T-cell (primary cell): ENCODE data around the gene LRRC59. TPM values are rescaled to one million over a fixed set of nuclear protein-coding genes. Genes with fewer than 3 reads are reported as not detected.

Experiments
- ATAC-seq, 4 experiments: fragments of 200-7000 bp in 3 of 4; fragments of 150-1000 bp in 1 of 4; cut with Tn5 transposase; replicated peaks in 1 of 4; 1 replicate in 3 of 4; 2 replicates in 1 of 4; pipeline ENCODE4 v1.10.0; 2021; ENCODE audit warnings: moderate library complexity in 3 of 4, mild to moderate bottlenecking in 2 of 4, moderate number of reproducible peaks in 1 of 4
- CTCF ChIA-PET, 2 donors: fragments of 300-600 bp; sonication (Branson Sonifier 250); formaldehyde crosslinking; loops; one replicate each; lab custom pipeline; 2022; ENCODE audit warnings: antibody characterized with exemption in 2 of 2; lab: Charles Lee
- POLR2A ChIA-PET, 2 donors: fragments of 300-600 bp; sonication (Branson Sonifier 250); formaldehyde crosslinking; loops; one replicate each; lab custom pipeline; 2022; ENCODE audit warnings: antibody characterized with exemption in 2 of 2; lab: Charles Lee
- DNase-seq, 35 experiments: peaks; one replicate each; pipeline versions ENCODE4 v3.0.0 to v3.0.0-alpha.2; 2013 to 2023
- H3K27ac ChIP-seq: one replicate; pipeline ENCODE4 v1.5.1; 2013; ENCODE audit warnings: low read length
- H3K27me3 ChIP-seq, 2 experiments: replicated peaks in 1 of 2; 1 replicate in 1 of 2; 2 replicates in 1 of 2; pipeline versions ENCODE4 v1.6.1 to v1.7.0; 2013; ENCODE audit warnings: low read length in 1 of 2, mixed read lengths in 1 of 2; ENCODE audit not compliant: control insufficient read depth in 2 of 2, insufficient read depth in 2 of 2; ENCODE audit errors: extremely low read depth in 1 of 2
- H3K36me3 ChIP-seq, 2 donors: 1 replicate in 1 of 2; 2 replicates in 1 of 2; pipeline versions ENCODE4 v1.6.1 to v1.7.0; 2013; ENCODE audit warnings: low read length in 1 of 2; ENCODE audit not compliant: control insufficient read depth in 2 of 2, insufficient read depth in 1 of 2; ENCODE audit errors: extremely low read depth in 1 of 2
- H3K4me1 ChIP-seq, 2 experiments: 1 replicate in 1 of 2; 2 replicates in 1 of 2; pipeline versions ENCODE4 v1.6.1 to v1.7.0; 2013; ENCODE audit warnings: low read length in 2 of 2, mixed read lengths in 1 of 2; ENCODE audit not compliant: insufficient read depth in 2 of 2, control insufficient read depth in 1 of 2; ENCODE audit errors: extremely low read depth in 1 of 2
- H3K4me3 ChIP-seq, 2 donors: 1 replicate in 1 of 2; 2 replicates in 1 of 2; pipeline versions ENCODE4 v1.5.1 to v1.7.0; 2013; ENCODE audit warnings: mild to moderate bottlenecking in 2 of 2, low read length in 1 of 2, moderate library complexity in 1 of 2; ENCODE audit not compliant: control insufficient read depth in 1 of 2; ENCODE audit errors: extremely low read depth in 1 of 2
- H3K9me3 ChIP-seq: 2 replicates; pipeline ENCODE4 v1.7.0; 2013
- H3K27ac Mint-ChIP-seq, 2 donors: one replicate each; pipeline ENCODE4 v1.8.0; 2020 to 2021; ENCODE audit warnings: mild to moderate bottlenecking in 2 of 2, mixed read lengths in 2 of 2
- H3K27me3 Mint-ChIP-seq, 2 donors: one replicate each; pipeline ENCODE4 v1.8.0; 2021 to 2022; ENCODE audit warnings: mixed read lengths in 2 of 2
- H3K36me3 Mint-ChIP-seq: one replicate; pipeline ENCODE4 v1.8.0; 2021; ENCODE audit warnings: mixed read lengths
- H3K4me1 Mint-ChIP-seq, 3 donors: one replicate each; pipeline ENCODE4 v1.8.0; 2020 to 2022; ENCODE audit warnings: mixed read lengths in 3 of 3, mild to moderate bottlenecking in 1 of 3
- H3K4me3 Mint-ChIP-seq, 3 donors: one replicate each; pipeline ENCODE4 v1.8.0; 2020 to 2022; ENCODE audit warnings: mild to moderate bottlenecking in 3 of 3, mixed read lengths in 3 of 3, moderate library complexity in 3 of 3
- H3K9me3 Mint-ChIP-seq, 3 donors: one replicate each; pipeline ENCODE4 v1.8.0; 2020 to 2022; ENCODE audit warnings: mixed read lengths in 3 of 3
- WGBS: methylation state at CpG from one replicate; pipeline ENCODE4 v1.1.5; 2013; ENCODE audit warnings: missing lambda C conversion rate; ENCODE audit not compliant: insufficient coverage; 5-methylcytosine and 5-hydroxymethylcytosine counted together
- total RNA-seq, 35 experiments: library from RNA in 6 of 35; stranded (reverse) in 6 of 35; fragments of 120-200 nt in 1 of 35; gene quantifications; one replicate each; pipeline versions ENCODE4 v1.2.1 to v1.2.4 and lab custom pipeline; 2013 to 2026

LRRC59 gene
- total RNA-seq, 5 donors from 2014 or later (not counting 1 experiment from before 2014, with no cell fraction given): 29.4 to 41.7 (median 33.1) TPM

DNA sequence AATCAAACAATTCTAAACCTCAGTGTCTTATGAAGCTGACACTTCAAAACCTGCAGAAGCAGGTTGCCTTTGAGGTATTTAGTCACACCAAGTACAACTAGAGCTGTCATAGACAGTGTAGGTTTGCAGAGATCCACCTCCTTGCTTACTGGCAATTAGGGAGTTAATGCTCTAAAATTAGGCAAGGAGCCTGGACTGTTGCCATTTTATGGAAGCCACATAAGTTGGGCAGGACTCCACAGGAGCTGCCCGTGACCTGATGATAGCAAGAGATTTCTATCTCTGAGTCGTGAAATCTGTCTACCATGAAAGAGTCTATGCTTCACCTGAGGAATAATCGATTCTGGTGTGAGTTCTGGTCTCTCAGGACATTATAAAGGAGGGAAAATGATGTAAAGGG is 15.4 kb downstream of the LRRC59 start:
- peaks cover 13 to 62% of the 10 kb centered on the region in 2 donors for H3K36me3 ChIP-seq
- H3K27me3 Mint-ChIP-seq: no peaks in the 10 kb centered on the region
- ChIA-PET POLR2A (no interaction called here), CTCF (interaction anchor here in 1 of 2 donors (0.9 kb wide), 1 partner anchor 15 kb away, joined by 4 read pairs; the partner anchor contains the start of gene LRRC59)
- H3K4me1 Mint-ChIP-seq: no peaks in the 10 kb centered on the region
- H3K36me3 Mint-ChIP-seq: peaks cover 42% of the 10 kb centered on the region
- H3K27me3 ChIP-seq: no peaks in the 10 kb centered on the region
- H3K4me1 ChIP-seq: no peaks in the 10 kb centered on the region
- ATAC-seq (no peak), DNase-seq (no peak)
- no peak overlapping the region for H3K27ac ChIP-seq
- H3K4me3 ChIP-seq: no peak overlapping the region
- H3K27ac Mint-ChIP-seq: no peak overlapping the region
- no peaks in the 10 kb centered on the region for H3K9me3 ChIP-seq
- H3K4me3 Mint-ChIP-seq: no peak overlapping the region
- H3K9me3 Mint-ChIP-seq: no peaks in the 10 kb centered on the region
- 92% methylated on average over 3 of the region's 3 CpGs for WGBS

DNA sequence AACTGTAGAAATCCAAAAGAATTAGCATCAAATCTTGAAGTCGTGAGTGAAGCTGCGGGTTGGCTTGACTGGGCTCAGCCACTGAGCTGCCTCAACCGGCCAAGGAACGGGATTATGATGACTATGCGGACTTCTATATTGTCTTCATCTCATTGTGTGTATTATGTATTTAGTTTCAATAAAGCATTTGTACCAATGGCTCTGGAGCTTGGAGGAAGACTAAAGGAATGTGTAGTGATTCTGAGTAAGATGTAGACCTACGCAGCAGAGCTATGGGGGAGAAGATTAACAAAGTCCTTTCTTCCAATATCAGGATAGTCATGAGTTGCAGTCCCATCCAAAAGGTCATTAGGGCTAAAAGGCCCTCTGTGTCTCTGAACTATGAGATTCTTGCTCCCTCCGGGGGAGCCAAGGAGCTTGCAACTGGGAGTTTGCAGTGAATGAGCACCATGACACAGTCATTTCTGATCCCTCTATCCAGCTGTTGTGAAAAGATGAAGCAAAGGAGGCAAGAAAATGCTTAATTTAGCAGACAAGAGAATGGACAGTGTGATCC is 16.0 kb downstream of the LRRC59 start:
- no peaks in the 10 kb centered on the region for H3K4me1 Mint-ChIP-seq
- no peak overlapping the region for H3K27ac ChIP-seq
- H3K9me3 Mint-ChIP-seq: no peaks in the 10 kb centered on the region
- H3K9me3 ChIP-seq: no peaks in the 10 kb centered on the region
- no peak overlapping the region for H3K27ac Mint-ChIP-seq
- H3K36me3 Mint-ChIP-seq: peaks cover 37% of the 10 kb centered on the region
- ATAC-seq (no peak), DNase-seq (no peak)
- CTCF ChIA-PET: interaction anchor here in 1 of 2 donors (2.2 kb wide), 1 partner anchor 16 kb away, joined by 6 read pairs; the partner anchor contains the start of gene LRRC59
- peaks cover 10 to 57% of the 10 kb centered on the region in 2 donors for H3K36me3 ChIP-seq
- H3K4me3 ChIP-seq: no peak overlapping the region
- WGBS: 100% methylated on average over 3 of the region's 7 CpGs
- no peaks in the 10 kb centered on the region for H3K4me1 ChIP-seq
- no peaks in the 10 kb centered on the region for H3K27me3 Mint-ChIP-seq
- no peak overlapping the region for H3K4me3 Mint-ChIP-seq
- H3K27me3 ChIP-seq: no peaks in the 10 kb centered on the region
- POLR2A ChIA-PET: no interaction called here

DNA sequence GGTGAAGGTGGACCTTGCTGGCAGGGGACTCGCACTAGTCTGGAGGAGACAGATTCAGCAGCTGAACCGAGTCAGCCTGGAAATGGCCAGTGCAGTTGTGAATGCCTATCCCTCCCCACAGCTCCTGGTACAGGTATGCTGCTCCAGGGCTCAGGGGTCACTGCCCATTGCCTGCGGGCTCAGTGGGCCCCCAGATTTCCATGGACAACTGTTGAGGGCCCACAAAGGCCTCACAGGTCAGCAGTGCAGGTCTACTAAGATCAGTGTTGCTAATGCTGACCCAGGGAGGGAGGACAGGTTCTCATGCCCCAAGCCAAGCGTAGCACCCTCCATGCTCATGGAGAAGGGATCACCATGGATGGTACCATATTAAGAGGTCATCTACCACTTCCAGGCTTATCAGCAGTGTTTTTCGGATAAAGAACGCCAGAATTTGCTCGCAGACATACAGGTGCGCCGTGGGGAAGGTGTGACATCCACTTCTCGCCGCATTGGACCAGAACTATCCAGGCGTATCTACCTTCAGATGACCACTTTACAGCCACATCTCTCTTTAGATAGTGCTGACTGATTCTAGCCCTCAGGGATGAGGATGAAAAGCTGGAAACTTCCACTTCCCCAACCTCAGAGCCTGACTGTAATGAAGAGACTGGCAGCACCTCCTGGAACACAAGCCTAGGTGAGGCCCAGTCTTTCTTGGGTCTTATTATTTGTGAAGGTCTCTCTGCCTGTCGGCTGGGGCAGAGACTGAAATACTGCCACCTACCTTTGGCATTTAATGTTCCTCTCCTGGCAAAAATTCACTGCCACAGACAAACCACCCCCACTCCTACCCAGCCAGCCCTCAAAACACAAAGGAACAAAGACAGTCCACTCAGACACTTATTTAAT is 16.7 kb downstream of the LRRC59 start:
- Mint-ChIP-seq H3K27me3 (no peaks in the 10 kb centered on the region), H3K4me1 (no peaks in the 10 kb centered on the region), H3K9me3 (no peaks in the 10 kb centered on the region), H3K4me3 (no peak overlapping the region), H3K27ac (no peak overlapping the region), H3K36me3 (peaks cover 34% of the 10 kb centered on the region)
- Histone ChIP-seq H3K4me1 (no peaks in the 10 kb centered on the region), H3K36me3 (peaks cover 9 to 50% of the 10 kb centered on the region in 2 donors), H3K27me3 (no peaks in the 10 kb centered on the region), H3K4me3 (no peak overlapping the region), H3K27ac (no peak overlapping the region), H3K9me3 (no peaks in the 10 kb centered on the region)
- DNase-seq (no peak), ATAC-seq (peak in 1 of 4 experiments; percentile 19)
- ChIA-PET CTCF (interaction anchor here (0.7 to 2.2 kb wide), 3 partner anchors 11 to 181 kb away, joined by 3 to 6 read pairs (median 3); partner anchors contain the start of gene LRRC59 (in 1 of the 2)), POLR2A (no interaction called here)
- WGBS: 95% methylated on average over 11 of the region's 13 CpGs

- Mint-ChIP-seq H3K4me3 (no peak overlapping the region), H3K36me3 (peaks cover 24% of the 10 kb centered on the region), H3K27ac (no peak overlapping the region), H3K9me3 (no peaks in the 10 kb centered on the region), H3K4me1 (no peaks in the 10 kb centered on the region), H3K27me3 (no peaks in the 10 kb centered on the region)
- ATAC-seq (no peak), DNase-seq (no peak)
- Histone ChIP-seq H3K27me3 (no peaks in the 10 kb centered on the region), H3K4me1 (no peaks in the 10 kb centered on the region), H3K4me3 (no peak overlapping the region), H3K27ac (no peak overlapping the region), H3K9me3 (no peaks in the 10 kb centered on the region), H3K36me3 (peaks cover 5 to 39% of the 10 kb centered on the region in 2 donors)
- ChIA-PET CTCF (interaction anchor here in 1 of 2 donors (1.1 to 2.2 kb wide), 2 partner anchors 10 to 18 kb away, joined by 3 to 6 read pairs; partner anchors contain the start of gene LRRC59), POLR2A (no interaction called here)
- 98% methylated on average over 4 of the region's 6 CpGs for WGBS
Measured at GRCh38 chr17:50379351-50380132, 17.8 kb downstream of the LRRC59 start.

- ChIA-PET CTCF (no interaction called here), POLR2A (no interaction called here)
- peaks cover 5 to 20% of the 10 kb centered on the region in 2 experiments for H3K4me1 ChIP-seq
- peaks cover 11% of the 10 kb centered on the region for H3K36me3 Mint-ChIP-seq
- peaks cover 22 to 26% (median 24%) of the 10 kb centered on the region in 3 donors for H3K4me1 Mint-ChIP-seq
- no peaks in the 10 kb centered on the region for H3K9me3 ChIP-seq
- H3K36me3 ChIP-seq: peaks cover 0 to 7% of the 10 kb centered on the region in 2 donors
- DNase-seq (no peak), ATAC-seq (no peak)
- H3K4me3 ChIP-seq: no peak overlapping the region
- H3K27me3 Mint-ChIP-seq: no peaks in the 10 kb centered on the region
- H3K27ac ChIP-seq: no peak overlapping the region
- H3K27me3 ChIP-seq: no peaks in the 10 kb centered on the region
- H3K27ac Mint-ChIP-seq: no peak overlapping the region
- H3K9me3 Mint-ChIP-seq: no peaks in the 10 kb centered on the region
- no peak overlapping the region for H3K4me3 Mint-ChIP-seq
- 67% methylated on average over 1 of the region's 5 CpGs for WGBS
Measured at GRCh38 chr17:50375858-50376538, 21.3 kb downstream of the LRRC59 start.
